ENCODE data around the gene TUBA1B.

Gene TUBA1B

DNA sequence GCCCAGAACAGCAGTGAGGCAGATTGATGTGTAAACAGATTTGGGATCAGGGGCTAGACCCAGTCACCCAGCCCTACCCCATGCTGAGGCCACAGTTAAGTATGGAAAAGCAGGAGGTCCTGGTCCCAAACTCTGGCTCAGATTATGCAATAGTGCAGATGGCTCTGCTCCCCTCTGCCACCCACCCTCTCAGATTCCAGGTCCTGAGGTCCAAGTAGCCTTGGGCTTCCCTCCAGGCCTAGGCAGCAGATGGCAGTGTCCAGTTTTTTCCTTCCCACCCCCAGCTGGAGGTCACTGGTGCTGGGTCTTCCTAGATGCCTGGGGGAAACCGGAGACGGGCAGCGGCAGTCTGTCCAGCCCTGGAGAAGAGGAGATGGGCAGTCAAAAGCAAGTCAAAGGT lies 33.8 kb downstream of the TUBA1B start:
- DNase-seq (ENCODE audit: extremely low spot score) = no peak
- POLR2A ChIA-PET = interaction anchor here (4.4 kb wide), 1 partner anchor 34 kb away, joined by 27 read pairs; the partner anchor contains the start of gene TUBA1B
- CTCF ChIA-PET = interaction anchor here (2.3 to 4.9 kb wide), 2 partner anchors 9 to 33 kb away, joined by 15 to 35 read pairs; no protein-coding TSS in a partner anchor
- TF ChIP-seq CTBP1 (IDR thresholded peaks at IDR 0.05; ENCODE audit: borderline replicate concordance) = no peak
- TF ChIP-seq FOXM1 (IDR thresholded peaks at IDR 0.05; ENCODE audit: borderline replicate concordance) = no peak
- no peak for TF ChIP-seq BHLHE40 (IDR thresholded peaks at IDR 0.05; ENCODE audit: borderline replicate concordance)
- TF ChIP-seq, protein P1, sequence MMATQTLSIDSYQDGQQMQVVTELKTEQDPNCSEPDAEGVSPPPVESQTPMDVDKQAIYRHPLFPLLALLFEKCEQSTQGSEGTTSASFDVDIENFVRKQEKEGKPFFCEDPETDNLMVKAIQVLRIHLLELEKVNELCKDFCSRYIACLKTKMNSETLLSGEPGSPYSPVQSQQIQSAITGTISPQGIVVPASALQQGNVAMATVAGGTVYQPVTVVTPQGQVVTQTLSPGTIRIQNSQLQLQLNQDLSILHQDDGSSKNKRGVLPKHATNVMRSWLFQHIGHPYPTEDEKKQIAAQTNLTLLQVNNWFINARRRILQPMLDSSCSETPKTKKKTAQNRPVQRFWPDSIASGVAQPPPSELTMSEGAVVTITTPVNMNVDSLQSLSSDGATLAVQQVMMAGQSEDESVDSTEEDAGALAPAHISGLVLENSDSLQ (IDR thresholded peaks at IDR 0.05) = no peak
- no peak for TF ChIP-seq LEF1 (IDR thresholded peaks at IDR 0.05; ENCODE audit: borderline replicate concordance)
- TF ChIP-seq FOXK2 (IDR thresholded peaks at IDR 0.05) = no peak
- no peak for TF ChIP-seq NFRKB (IDR thresholded peaks at IDR 0.05)
- no peak for TF ChIP-seq ARNT (IDR thresholded peaks at IDR 0.05)
- TF ChIP-seq TARDBP (IDR thresholded peaks at IDR 0.05) = no peak
- TF ChIP-seq L3MBTL2 (conservative IDR thresholded peaks at IDR 0.05) = no peak
- TF ChIP-seq SP1 (IDR thresholded peaks at IDR 0.05) = no peak
- TF ChIP-seq FOXA1 (IDR thresholded peaks at IDR 0.05) = no peak

DNA sequence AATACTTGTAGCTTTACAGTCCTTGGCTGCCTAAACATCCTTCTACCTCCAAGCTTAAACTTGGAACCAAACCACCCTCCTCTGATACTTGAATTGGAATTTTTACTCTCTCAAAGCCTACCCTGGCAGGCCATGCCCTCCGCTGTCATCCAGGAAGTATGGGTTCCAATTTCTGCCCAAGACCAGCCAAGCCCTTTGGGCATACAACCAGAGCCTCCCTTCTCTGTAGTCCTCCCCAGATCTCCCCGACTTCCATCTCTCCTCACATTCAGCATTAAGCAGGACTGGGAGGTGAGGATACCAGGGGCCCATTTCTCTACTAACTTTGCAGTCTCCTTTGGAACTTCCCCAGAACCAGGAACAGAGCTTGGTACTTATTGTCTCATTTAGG lies 36.2 kb downstream of the TUBA1B start:
- TF ChIP-seq ARNT (IDR thresholded peaks at IDR 0.05) (no peak), LEF1 (IDR thresholded peaks at IDR 0.05; ENCODE audit: borderline replicate concordance) (no peak), TARDBP (IDR thresholded peaks at IDR 0.05) (no peak)
- CTCF ChIA-PET = interaction anchor here (0.8 to 1.4 kb wide), 3 partner anchors 25 to 31 kb away, joined by 3 to 4 read pairs (median 3); partner anchors contain the start of gene RHEBL1
- POLR2A ChIA-PET = interaction anchor here (1.7 kb wide), 1 partner anchor 36 kb away, joined by 8 read pairs; the partner anchor contains the start of gene TUBA1B
- no peak for DNase-seq (ENCODE audit: extremely low spot score)

DNA sequence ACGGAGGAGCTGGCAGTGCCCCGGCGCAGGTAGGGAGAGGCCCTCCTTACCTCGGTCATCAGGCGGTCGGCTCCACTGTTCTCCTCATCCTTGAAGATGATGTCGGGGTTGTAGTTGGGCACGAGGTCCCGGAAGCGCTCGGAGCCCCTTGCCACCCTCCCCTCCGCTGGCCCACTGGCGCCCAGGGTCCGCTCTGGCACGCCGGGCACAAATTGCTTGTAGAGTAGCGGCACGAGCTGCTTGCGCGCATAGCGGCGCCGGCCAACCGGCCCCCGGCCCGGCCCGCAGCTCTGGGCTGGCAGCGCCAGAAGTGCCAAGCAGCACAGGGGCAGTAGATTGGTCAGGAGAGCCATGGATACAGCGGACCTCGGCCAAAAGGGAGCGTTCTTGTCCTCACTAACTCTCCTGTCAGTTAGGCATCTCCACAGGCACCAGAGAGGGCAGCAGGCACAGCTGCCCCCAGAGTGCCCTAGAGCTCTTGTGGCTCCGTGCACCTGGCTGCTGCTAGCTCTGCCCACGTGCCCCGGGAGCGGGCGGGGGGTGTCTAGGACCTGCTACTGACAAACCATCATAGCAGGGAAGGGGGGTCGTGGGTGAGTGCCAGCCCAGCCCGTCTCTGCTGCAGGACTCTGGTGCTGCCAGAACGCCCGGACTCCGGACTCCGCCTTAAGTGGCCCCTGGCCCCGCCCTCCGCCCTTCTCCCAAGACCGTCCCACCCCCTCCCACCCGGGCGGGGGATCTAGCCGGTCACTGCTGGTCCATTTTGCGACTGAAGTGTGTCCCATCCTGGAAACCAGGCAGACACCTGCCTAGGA lies 36.8 kb downstream of the TUBA1B start, which contains the start of gene DHH:
TSS of gene DHH (minus strand) at position 642 of the 815 bp plus-strand sequence. CDS start at position 353, 289 bp downstream.
- CTCF ChIA-PET = interaction anchor here (0.9 to 1.4 kb wide), 4 partner anchors 24 to 51 kb away, joined by 3 to 4 read pairs (median 3); partner anchors contain the start of gene RHEBL1
- POLR2A ChIA-PET = interaction anchor here (1.7 kb wide), 1 partner anchor 37 kb away, joined by 8 read pairs; the partner anchor contains the start of gene TUBA1B
- DNase-seq (ENCODE audit: extremely low spot score) = no peak
- TF ChIP-seq NFRKB (IDR thresholded peaks at IDR 0.05) (no peak), BHLHE40 (IDR thresholded peaks at IDR 0.05; ENCODE audit: borderline replicate concordance) (no peak), ARNT (IDR thresholded peaks at IDR 0.05) (no peak), ZNF384 (IDR thresholded peaks at IDR 0.05) (no peak), TARDBP (IDR thresholded peaks at IDR 0.05) (no peak), FOXM1 (IDR thresholded peaks at IDR 0.05; ENCODE audit: borderline replicate concordance) (no peak), SP1 (IDR thresholded peaks at IDR 0.05) (no peak), HDGF (IDR thresholded peaks at IDR 0.05; ENCODE audit: borderline replicate concordance) (no peak), ELF4 (IDR thresholded peaks at IDR 0.05) (no peak), L3MBTL2 (conservative IDR thresholded peaks at IDR 0.05) (no peak), FOXK2 (IDR thresholded peaks at IDR 0.05) (no peak), SUZ12 (IDR thresholded peaks at IDR 0.05) (no peak), FOXA1 (IDR thresholded peaks at IDR 0.05) (no peak), LEF1 (IDR thresholded peaks at IDR 0.05; ENCODE audit: borderline replicate concordance) (no peak), CTBP1 (IDR thresholded peaks at IDR 0.05; ENCODE audit: borderline replicate concordance) (no peak)
- TF ChIP-seq, protein P1 (IDR thresholded peaks at IDR 0.05) = no peak

DNA sequence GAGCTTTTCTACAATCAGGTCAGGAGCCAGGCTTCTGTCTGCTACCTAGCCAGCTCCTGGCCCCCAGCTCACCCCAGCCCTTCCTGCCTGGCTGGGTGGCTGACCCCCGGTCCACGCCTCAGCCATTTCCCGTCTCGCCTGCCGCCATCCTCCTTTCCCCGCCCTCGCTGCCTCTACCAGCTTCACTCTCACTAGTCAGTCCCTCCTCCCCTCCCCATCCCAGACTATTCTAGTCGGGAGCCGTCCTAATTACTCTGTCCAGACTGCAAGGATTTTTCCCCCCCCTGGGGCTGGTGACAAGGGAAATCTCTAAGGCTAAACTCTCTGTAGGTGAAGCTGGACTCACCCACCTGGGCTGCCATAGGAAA lies 37.4 kb downstream of the TUBA1B start:
- DNase-seq (ENCODE audit: extremely low spot score) = no peak
- ChIA-PET CTCF (interaction anchor here (0.7 to 1.4 kb wide), 4 partner anchors 9 to 50 kb away, joined by 3 read pairs; partner anchors contain the start of gene RHEBL1), POLR2A (interaction anchor here (1.1 to 1.7 kb wide), 3 partner anchors 14 to 37 kb away, joined by 4 to 8 read pairs (median 4); partner anchors contain the start of gene TUBA1B)
- no peak for TF ChIP-seq NFRKB (IDR thresholded peaks at IDR 0.05)
- no peak for TF ChIP-seq FOXK2 (IDR thresholded peaks at IDR 0.05)
- no peak for TF ChIP-seq FOXA1 (IDR thresholded peaks at IDR 0.05)
- TF ChIP-seq, protein P1 (IDR thresholded peaks at IDR 0.05) = no peak
- TF ChIP-seq HDGF (IDR thresholded peaks at IDR 0.05; ENCODE audit: borderline replicate concordance) = no peak
- no peak for TF ChIP-seq ELF4 (IDR thresholded peaks at IDR 0.05)
- TF ChIP-seq ARNT (IDR thresholded peaks at IDR 0.05) = no peak
- no peak for TF ChIP-seq LEF1 (IDR thresholded peaks at IDR 0.05; ENCODE audit: borderline replicate concordance)
- TF ChIP-seq BHLHE40 (IDR thresholded peaks at IDR 0.05; ENCODE audit: borderline replicate concordance) = no peak
- no peak for TF ChIP-seq CTBP1 (IDR thresholded peaks at IDR 0.05; ENCODE audit: borderline replicate concordance)
- TF ChIP-seq FOXM1 (IDR thresholded peaks at IDR 0.05; ENCODE audit: borderline replicate concordance) = no peak
- no peak for TF ChIP-seq TARDBP (IDR thresholded peaks at IDR 0.05)
- no peak for TF ChIP-seq L3MBTL2 (conservative IDR thresholded peaks at IDR 0.05)
- no peak for TF ChIP-seq ZNF384 (IDR thresholded peaks at IDR 0.05)
- TF ChIP-seq SUZ12 (IDR thresholded peaks at IDR 0.05) = no peak
- no peak for TF ChIP-seq SP1 (IDR thresholded peaks at IDR 0.05)

DNA sequence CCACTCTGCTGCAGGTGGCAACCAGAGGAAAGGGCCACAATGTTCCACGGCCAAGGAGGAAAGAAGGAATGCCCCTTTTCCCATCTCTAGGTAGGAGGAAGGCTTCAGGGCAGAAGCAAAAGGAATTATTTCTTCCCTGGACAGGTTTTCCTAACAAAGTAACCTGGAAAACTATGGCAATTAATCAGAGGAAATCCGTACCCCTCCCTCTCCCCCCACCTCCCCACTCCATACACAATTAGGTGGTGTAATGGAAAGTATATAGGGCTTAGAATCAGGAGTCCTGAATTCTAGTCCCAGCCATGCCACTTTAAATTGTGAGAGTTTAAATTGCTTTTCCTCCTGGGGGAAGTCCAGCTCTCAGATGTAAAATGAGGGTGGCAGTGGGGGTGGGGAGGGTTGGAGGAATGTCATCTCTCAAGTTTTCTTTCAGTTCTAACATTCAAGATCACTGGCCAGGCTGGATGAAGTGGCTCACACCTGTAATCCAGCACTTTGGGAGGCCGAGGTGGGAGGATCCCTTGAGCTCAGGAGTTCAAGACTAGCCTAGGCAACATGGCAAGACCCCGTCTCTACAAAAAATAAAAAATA lies 38.3 kb downstream of the TUBA1B start:
- CTCF ChIA-PET = interaction anchor here (0.6 to 2.2 kb wide), 12 partner anchors 8 to 171 kb away, joined by 3 to 28 read pairs (median 4); partner anchors contain the start of genes LMBR1L and RHEBL1

More for the DNA sequence above, 38.3 kb downstream of the TUBA1B start:
- DNase-seq (ENCODE audit: extremely low spot score) = no peak
- no peak for TF ChIP-seq SUZ12 (IDR thresholded peaks at IDR 0.05)
- TF ChIP-seq FOXK2 (IDR thresholded peaks at IDR 0.05) = no peak
- no peak for TF ChIP-seq NFRKB (IDR thresholded peaks at IDR 0.05)
- TF ChIP-seq ELF4 (IDR thresholded peaks at IDR 0.05) = no peak
- TF ChIP-seq FOXA1 (IDR thresholded peaks at IDR 0.05) = no peak
- no peak for TF ChIP-seq FOXM1 (IDR thresholded peaks at IDR 0.05; ENCODE audit: borderline replicate concordance)
- no peak for TF ChIP-seq L3MBTL2 (conservative IDR thresholded peaks at IDR 0.05)
- TF ChIP-seq, protein P1 (IDR thresholded peaks at IDR 0.05) = no peak
- TF ChIP-seq SP1 (IDR thresholded peaks at IDR 0.05) = no peak
- no peak for TF ChIP-seq TARDBP (IDR thresholded peaks at IDR 0.05)
- POLR2A ChIA-PET = interaction anchor here (1.1 to 1.6 kb wide), 6 partner anchors 9 to 38 kb away, joined by 4 to 18 read pairs (median 5); partner anchors contain the start of genes RHEBL1 and TUBA1B

Data from HEK293T (cell line).